Effector CD4-positive, alpha-beta T cell (primary cell): ENCODE data around the gene CFAP92.
"Not testable (repeated sequence)": the region's sequence is repeated elsewhere in the genome, so short reads cannot be mapped to it uniquely, and the experiment has no call there.

ENCODE experiments used
- DNase-seq: peaks from one replicate; pipeline ENCODE4 v3.0.0-alpha.2; 2020

CFAP92 gene

GRCh38 chr3:128895843-128896697, 97.8 kb downstream of the CFAP92 start:
- no peak for DNase-seq

- no peak for DNase-seq
Observed at GRCh38 chr3:128889139-128889894, 104.6 kb downstream of the CFAP92 start.

- DNase-seq: no peak
Observed at GRCh38 chr3:128884992-128885391, 108.9 kb downstream of the CFAP92 start.

- DNase-seq: no peak
Observed at GRCh38 chr3:128882719-128883118, 111.2 kb downstream of the CFAP92 start.

- no peak for DNase-seq
Observed at GRCh38 chr3:128881576-128881975, 112.3 kb downstream of the CFAP92 start.

- not testable (repeated sequence) for DNase-seq
Observed at GRCh38 chr3:128880455-128880854, 113.4 kb downstream of the CFAP92 start.

- no peak for DNase-seq
Observed at GRCh38 chr3:128879991-128880390, 113.9 kb downstream of the CFAP92 start.

GRCh38 chr3:128879125-128879969, 114.5 kb downstream of the CFAP92 start, which contains the start of gene ACAD9:
ACAD9 (plus strand) TSS chr3:128879620; CDS start chr3:128879692, 72 bp downstream.
- peak; percentile 95 for DNase-seq

- peak; percentile 7 for DNase-seq
Observed at GRCh38 chr3:128878556-128879124, 115.2 kb downstream of the CFAP92 start.

GRCh38 chr3:128878011-128878457, 115.8 kb downstream of the CFAP92 start:
- no peak for DNase-seq

GRCh38 chr3:128875556-128876120, 118.2 kb downstream of the CFAP92 start:
- peak; percentile 40 for DNase-seq

GRCh38 chr3:128874481-128875180, 119.2 kb downstream of the CFAP92 start:
- DNase-seq: no peak

- no peak for DNase-seq
Observed at GRCh38 chr3:128873244-128874022, 120.4 kb downstream of the CFAP92 start.

GRCh38 chr3:128872744-128873143, 121.1 kb downstream of the CFAP92 start:
- DNase-seq: no peak

- DNase-seq: no peak
Observed at GRCh38 chr3:128872282-128872681, 121.6 kb downstream of the CFAP92 start.

- DNase-seq: no peak
Observed at GRCh38 chr3:128870347-128870746, 123.5 kb downstream of the CFAP92 start.

GRCh38 chr3:128867200-128868125, 126.4 kb downstream of the CFAP92 start:
- no peak for DNase-seq

- not testable (repeated sequence) for DNase-seq
Observed at GRCh38 chr3:128864849-128865804, 128.7 kb downstream of the CFAP92 start.
